ENCODE results near the gene INPP5F. TPM values are rescaled to one million over a fixed set of nuclear protein-coding genes. Genes with fewer than 3 reads are reported as not detected.

INPP5F gene
- total and polyA plus RNA-seq, 2 experiments from 2014 or later: 41.4 to 86.0 TPM

- no peaks in the 10 kb centered on the region; the same call in 2 of the 3 replicates for H3K36me3 Mint-ChIP-seq (ENCODE audit: low read depth)
- peak overlapping the region; percentile 99 for H3K27ac Mint-ChIP-seq
- no peak overlapping the region for H2AFZ ChIP-seq
- H3K27me3 Mint-ChIP-seq (ENCODE audit: insufficient read depth, low read depth, poor library complexity): peaks cover 11% of the 10 kb centered on the region
- peaks cover 9% of the 10 kb centered on the region for H3K4me1 ChIP-seq (ENCODE audit: insufficient read depth)
- no peaks in the 10 kb centered on the region for H3K27me3 ChIP-seq (ENCODE audit: insufficient read depth)
- H3K27ac ChIP-seq (ENCODE audit: low read depth): peak overlapping the region; percentile 98
- H3K4me2 ChIP-seq: peak overlapping the region; percentile 73
- H3K4me3 ChIP-seq: peak overlapping the region; percentile 58; the same call in 1 of the 2 replicates
- DNase-seq (ENCODE audit: low spot score): peak; percentile 43
- H3K79me2 ChIP-seq (replicated peaks; ENCODE audit: insufficient read depth): no peaks in the 10 kb centered on the region
- H4K20me1 ChIP-seq (replicated peaks; ENCODE audit: insufficient read depth): no peaks in the 10 kb centered on the region
- TF ChIP-seq ZNF462 (CRISPR knock-in tag; IDR thresholded peaks at IDR 0.05): no peak
- TF ChIP-seq CREB1 (CRISPR knock-in tag; IDR thresholded peaks at IDR 0.05; ENCODE audit: low read depth): peak; percentile 60; the same call in 1 of the 2 replicates
- no peak for TF ChIP-seq POLR2AphosphoS5 (IDR thresholded peaks at IDR 0.05; ENCODE audit: low read depth)
- ATAC-seq: no peak
- H3K4me1 Mint-ChIP-seq: peaks cover 25% of the 10 kb centered on the region
- no peaks in the 10 kb centered on the region for H3K36me3 ChIP-seq (ENCODE audit: insufficient read depth)
- H3F3A ChIP-seq (replicated peaks; ENCODE audit: low read depth): peaks cover 8% of the 10 kb centered on the region
- H3K9me2 ChIP-seq (ENCODE audit: insufficient read depth): 0 out of 2 replicates have a peak, but pooled peaks cover 4% of the 10 kb centered on the region
- no peaks in the 10 kb centered on the region; the same call in 2 of the 3 replicates for H3K9me3 Mint-ChIP-seq
- peak overlapping the region; percentile 90; the same call in 2 of the 3 replicates for H3K4me3 Mint-ChIP-seq
These were observed 36.8 kb upstream of the INPP5F start for GRCh38 chr10:119689016-119689580.

GRCh38 chr10:119691726-119692125 is 34.1 kb upstream of the INPP5F start:
- Mint-ChIP-seq H3K9me3 (peaks cover 11% of the 10 kb centered on the region), H3K4me1 (peaks cover 25% of the 10 kb centered on the region), H3K4me3 (no peak overlapping the region), H3K36me3 (ENCODE audit: low read depth) (no peaks in the 10 kb centered on the region; the same call in 2 of the 3 replicates), H3K27me3 (ENCODE audit: insufficient read depth, low read depth, poor library complexity) (peaks cover 6% of the 10 kb centered on the region), H3K27ac (no peak overlapping the region)
- Histone ChIP-seq H3K4me2 (no peak overlapping the region), H3K4me1 (ENCODE audit: insufficient read depth) (peaks cover 9% of the 10 kb centered on the region), H3F3A (replicated peaks; ENCODE audit: low read depth) (peaks cover 8% of the 10 kb centered on the region), H2AFZ (no peak overlapping the region), H4K20me1 (replicated peaks; ENCODE audit: insufficient read depth) (no peaks in the 10 kb centered on the region), H3K27me3 (ENCODE audit: insufficient read depth) (no peaks in the 10 kb centered on the region), H3K36me3 (ENCODE audit: insufficient read depth) (no peaks in the 10 kb centered on the region), H3K9me2 (ENCODE audit: insufficient read depth) (0 out of 2 replicates have a peak, but pooled peaks cover 4% of the 10 kb centered on the region), H3K79me2 (replicated peaks; ENCODE audit: insufficient read depth) (no peaks in the 10 kb centered on the region), H3K27ac (ENCODE audit: low read depth) (no peak overlapping the region), H3K4me3 (no peak overlapping the region)
- ATAC-seq: no peak
- no peak for DNase-seq (ENCODE audit: low spot score)
- TF ChIP-seq CTCF (conservative IDR thresholded peaks at IDR 0.05; ENCODE audit: low read depth in 2 of 2) (no peak), ZNF114 (CRISPR knock-in tag; IDR thresholded peaks at IDR 0.05) (no peak), CREB1 (CRISPR knock-in tag; IDR thresholded peaks at IDR 0.05; ENCODE audit: low read depth) (no peak), JUNB (IDR thresholded peaks at IDR 0.05; ENCODE audit: unreplicated experiment) (no peak), POLR2AphosphoS5 (IDR thresholded peaks at IDR 0.05; ENCODE audit: low read depth) (no peak), EZH2phosphoT487 (IDR thresholded peaks at IDR 0.05; ENCODE audit: unreplicated experiment) (no peak)
